ENCODE data around the gene RAI1.

RAI1 gene

DNA sequence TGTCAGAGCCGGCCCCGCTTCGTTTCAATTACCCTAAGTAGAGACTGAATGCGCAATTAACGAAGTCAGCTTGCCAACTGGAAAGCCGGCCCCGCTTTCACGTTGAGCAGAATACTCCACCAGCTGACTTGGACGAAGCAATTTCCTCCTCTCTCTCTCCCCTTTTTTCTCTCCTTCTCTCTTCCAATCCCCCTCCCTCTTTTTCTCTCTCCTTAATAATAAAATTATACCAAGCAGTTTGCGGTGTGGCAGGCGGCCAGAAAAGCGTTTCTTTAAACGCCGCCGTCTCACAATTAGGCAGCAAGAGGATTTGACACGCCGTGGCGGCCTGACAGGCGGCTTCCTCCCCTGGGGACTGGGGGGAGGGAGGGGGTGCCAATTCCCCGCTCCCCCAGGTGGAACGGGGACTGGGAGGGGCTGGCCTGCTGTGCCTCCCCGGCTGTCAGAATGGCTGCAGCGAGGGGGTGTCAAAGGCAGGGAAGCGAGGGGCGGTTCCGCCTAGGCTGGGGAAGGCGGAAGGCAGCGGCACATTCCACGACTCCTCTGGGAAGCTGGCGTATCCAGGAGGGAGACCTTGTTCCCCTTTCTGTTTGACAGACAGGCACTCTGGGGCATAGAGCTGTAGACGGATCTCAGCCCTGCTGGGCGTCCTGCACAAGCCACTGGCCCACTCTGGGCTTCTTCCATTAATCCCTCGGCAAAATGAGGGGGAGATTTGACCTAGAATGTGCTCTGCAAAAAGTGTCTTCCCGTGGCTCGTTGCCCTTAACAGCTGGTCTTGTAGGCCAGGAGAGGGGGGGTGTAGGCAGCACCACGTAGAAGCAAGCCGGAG lies 102.8 kb downstream of the RAI1 start:
- H3K27me3 ChIP-seq: peaks cover 0 to 40% (median 6%) of the 10 kb centered on the region in 11 experiments; a peak in 10 of 22 replicates
- H3K4me1 ChIP-seq: peaks cover 49 to 96% (median 91%) of the 10 kb centered on the region in 10 experiments
- H3K27ac ChIP-seq: peak overlapping the region in 6 of 11 experiments; percentile 15 to 65 (median 52); a peak in 9 of 22 replicates
- peak overlapping the region; percentile 16 to 77 (median 66); a peak in 20 of 22 replicates for H3K9ac ChIP-seq
- no peaks in the 10 kb centered on the region for H3K9me3 ChIP-seq (replicated peaks in 1 of 11)
- peak overlapping the region; percentile 48 to 71 (median 62) for H3K4me3 ChIP-seq
- TF ChIP-seq Cebpa-rat (IDR thresholded peaks at IDR 0.05): no peak
- peak overlapping the region; percentile 95 to 100 (median 100) for H3K4me2 ChIP-seq
- peaks cover 97 to 100% (median 99%) of the 10 kb centered on the region in 11 experiments for H4K20me1 ChIP-seq
- peaks cover 0 to 6% (median 0%) of the 10 kb centered on the region in 11 experiments; a peak in 2 of 22 replicates for H3K36me3 ChIP-seq

DNA sequence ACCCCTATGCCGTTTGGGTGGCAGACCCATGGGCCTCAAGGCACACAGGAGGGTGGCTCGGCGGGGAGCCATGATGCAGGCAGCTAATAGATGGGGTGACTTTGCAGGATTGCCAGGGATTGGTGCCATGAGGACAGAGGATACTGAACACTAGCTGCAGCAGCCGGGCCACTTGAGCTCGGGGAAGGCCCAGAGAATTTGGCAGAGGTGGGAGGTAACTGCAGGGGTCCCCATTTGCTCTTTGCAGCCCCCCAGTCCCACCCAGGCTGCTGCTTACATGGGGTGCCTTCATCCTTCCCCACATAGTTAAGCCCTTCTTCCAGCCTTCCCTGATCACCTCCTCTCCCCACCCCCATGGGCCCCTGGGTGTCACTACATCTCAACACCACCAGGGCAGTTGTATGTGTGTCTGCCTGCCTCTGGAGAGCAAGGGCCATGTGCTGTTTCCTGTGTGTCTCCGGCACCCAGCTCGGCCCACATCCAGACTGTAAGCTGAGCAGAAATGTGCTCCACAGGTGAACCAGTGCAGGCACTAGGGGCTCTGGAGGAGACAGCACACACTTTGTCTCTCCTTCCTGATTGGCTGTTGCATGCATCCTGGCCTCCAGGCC lies 103.5 kb downstream of the RAI1 start:
- peaks cover 49 to 96% (median 93%) of the 10 kb centered on the region in 10 experiments for H3K4me1 ChIP-seq
- peak overlapping the region; percentile 95 to 100 (median 100) for H3K4me2 ChIP-seq

DNA sequence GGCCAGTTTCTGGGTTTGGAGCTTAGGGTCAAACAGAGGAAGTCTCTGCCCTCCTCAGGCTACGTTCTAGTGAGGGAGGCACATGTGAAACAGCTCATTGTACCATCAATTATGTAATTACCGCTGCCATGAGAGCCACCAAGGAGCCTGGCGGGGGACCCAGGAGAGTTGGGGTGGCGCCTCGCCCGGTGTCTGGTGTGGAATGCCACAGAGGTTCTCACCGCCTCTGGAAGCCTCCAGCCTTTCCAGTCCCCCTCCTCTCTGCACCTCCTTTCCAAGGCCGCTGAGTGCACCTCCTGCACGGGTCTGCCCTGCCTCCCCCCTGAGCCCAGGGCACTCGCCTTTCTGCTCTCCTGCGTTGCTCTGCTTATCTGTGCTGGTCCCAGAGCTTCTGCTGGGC lies 104.1 kb downstream of the RAI1 start:
- Histone ChIP-seq H3K27me3 (peaks cover 0 to 39% (median 6%) of the 10 kb centered on the region in 11 experiments; a peak in 10 of 22 replicates), H3K4me1 (peaks cover 46 to 97% (median 94%) of the 10 kb centered on the region in 10 experiments), H3K36me3 (peaks cover 0 to 6% (median 0%) of the 10 kb centered on the region in 11 experiments; a peak in 1 of 22 replicates), H3K4me2 (peak overlapping the region; percentile 95 to 100 (median 100)), H3K4me3 (no peak overlapping the region), H4K20me1 (peaks cover 99 to 100% (median 99%) of the 10 kb centered on the region in 11 experiments), H3K27ac (peak overlapping the region in 1 of 11 experiments; percentile 27; a peak in 1 of 22 replicates), H3K9ac (peak overlapping the region in 4 of 11 experiments; percentile 69 to 77 (median 74); a peak in 8 of 22 replicates), H3K9me3 (replicated peaks in 1 of 11) (no peaks in the 10 kb centered on the region)
- no peak for TF ChIP-seq Cebpa-rat (IDR thresholded peaks at IDR 0.05)

More for the DNA sequence above, 103.5 kb downstream of the RAI1 start:
- Histone ChIP-seq H3K27ac (peak overlapping the region in 3 of 11 experiments; percentile 28 to 61 (median 45); a peak in 4 of 22 replicates), H3K27me3 (peaks cover 0 to 40% (median 6%) of the 10 kb centered on the region in 11 experiments; a peak in 10 of 22 replicates), H3K36me3 (peaks cover 0 to 6% (median 0%) of the 10 kb centered on the region in 11 experiments; a peak in 1 of 22 replicates), H3K9me3 (replicated peaks in 1 of 11) (no peaks in the 10 kb centered on the region), H4K20me1 (peaks cover 97 to 100% (median 99%) of the 10 kb centered on the region in 11 experiments), H3K9ac (peak overlapping the region in 5 of 11 experiments; percentile 69 to 77 (median 73); a peak in 8 of 22 replicates), H3K4me3 (peak overlapping the region in 6 of 10 experiments; percentile 58 to 71 (median 62); a peak in 4 of 20 replicates)
- no peak for TF ChIP-seq Cebpa-rat (IDR thresholded peaks at IDR 0.05)

DNA sequence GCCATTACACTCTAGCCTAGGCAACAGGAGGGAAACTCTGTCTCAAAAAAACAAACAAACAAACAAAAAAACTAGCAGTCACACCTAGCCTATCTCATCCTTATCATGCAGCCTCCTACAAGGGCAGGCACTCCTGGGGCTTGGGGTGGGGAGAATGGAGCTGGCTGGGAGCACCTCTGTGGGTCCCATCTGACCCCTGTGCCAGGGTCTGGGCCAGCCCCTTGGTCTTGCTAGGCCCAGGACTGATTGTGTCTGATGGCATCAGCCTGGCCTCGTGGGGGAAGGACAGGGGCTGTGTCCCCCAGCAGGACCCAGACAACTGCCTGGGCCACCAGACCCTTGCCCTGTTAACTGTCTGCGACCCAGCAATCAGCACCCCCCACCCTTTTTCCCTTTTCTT lies 105.7 kb downstream of the RAI1 start:
- peak overlapping the region in 8 of 11 experiments; percentile 95 to 100 (median 100); a peak in 14 of 22 replicates for H3K4me2 ChIP-seq
- peaks cover 0 to 6% (median 0%) of the 10 kb centered on the region in 11 experiments; a peak in 1 of 22 replicates for H3K36me3 ChIP-seq
- H3K27me3 ChIP-seq: peaks cover 0 to 23% (median 2%) of the 10 kb centered on the region in 11 experiments; a peak in 10 of 22 replicates
- H3K4me3 ChIP-seq: no peak overlapping the region
- peaks cover 99 to 100% (median 99%) of the 10 kb centered on the region in 11 experiments for H4K20me1 ChIP-seq
- peak overlapping the region in 6 of 11 experiments; percentile 16 to 58 (median 34); a peak in 7 of 22 replicates for H3K9ac ChIP-seq
- TF ChIP-seq Cebpa-rat (IDR thresholded peaks at IDR 0.05): no peak
- peak overlapping the region in 2 of 11 experiments; percentile 6 to 14; a peak in 1 of 22 replicates for H3K27ac ChIP-seq
- no peaks in the 10 kb centered on the region for H3K9me3 ChIP-seq (replicated peaks in 1 of 11)
- H3K4me1 ChIP-seq: peaks cover 38 to 97% (median 94%) of the 10 kb centered on the region in 10 experiments

DNA sequence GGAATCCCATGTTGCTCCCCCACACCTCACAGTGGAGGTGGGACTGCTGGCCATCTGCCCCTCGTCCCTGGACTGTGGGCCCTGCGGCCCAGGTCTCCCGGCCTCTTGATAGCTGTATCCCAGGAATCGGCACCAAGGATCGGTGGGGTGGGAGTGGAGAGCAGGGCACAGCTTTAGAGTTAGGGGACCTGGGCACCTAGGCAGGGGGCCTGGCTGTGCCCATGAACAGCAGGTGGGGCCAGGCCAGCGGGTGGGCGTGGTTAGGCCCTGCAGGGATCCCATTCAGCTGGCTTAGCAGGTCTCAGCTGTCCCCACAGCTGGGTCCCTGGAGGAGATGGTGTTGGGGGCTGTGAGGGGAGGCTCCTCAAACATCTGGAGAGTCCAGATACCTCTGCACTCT lies 106.3 kb downstream of the RAI1 start:
- TF ChIP-seq Cebpa-rat (IDR thresholded peaks at IDR 0.05): no peak
- peaks cover 97 to 100% (median 98%) of the 10 kb centered on the region in 11 experiments for H4K20me1 ChIP-seq
- peak overlapping the region in 2 of 11 experiments; percentile 6 to 14; a peak in 1 of 22 replicates for H3K27ac ChIP-seq
- peak overlapping the region in 7 of 11 experiments; percentile 15 to 58 (median 30); a peak in 5 of 22 replicates for H3K9ac ChIP-seq
- peaks cover 38 to 99% (median 94%) of the 10 kb centered on the region in 10 experiments for H3K4me1 ChIP-seq
- H3K9me3 ChIP-seq (replicated peaks in 1 of 11): no peaks in the 10 kb centered on the region
- H3K27me3 ChIP-seq: peaks cover 0 to 18% (median 0%) of the 10 kb centered on the region in 11 experiments; a peak in 7 of 22 replicates
- H3K4me3 ChIP-seq: no peak overlapping the region
- peak overlapping the region in 8 of 11 experiments; percentile 28 to 100 (median 100); a peak in 13 of 22 replicates for H3K4me2 ChIP-seq
- peaks cover 0 to 6% (median 0%) of the 10 kb centered on the region in 11 experiments; a peak in 1 of 22 replicates for H3K36me3 ChIP-seq

DNA sequence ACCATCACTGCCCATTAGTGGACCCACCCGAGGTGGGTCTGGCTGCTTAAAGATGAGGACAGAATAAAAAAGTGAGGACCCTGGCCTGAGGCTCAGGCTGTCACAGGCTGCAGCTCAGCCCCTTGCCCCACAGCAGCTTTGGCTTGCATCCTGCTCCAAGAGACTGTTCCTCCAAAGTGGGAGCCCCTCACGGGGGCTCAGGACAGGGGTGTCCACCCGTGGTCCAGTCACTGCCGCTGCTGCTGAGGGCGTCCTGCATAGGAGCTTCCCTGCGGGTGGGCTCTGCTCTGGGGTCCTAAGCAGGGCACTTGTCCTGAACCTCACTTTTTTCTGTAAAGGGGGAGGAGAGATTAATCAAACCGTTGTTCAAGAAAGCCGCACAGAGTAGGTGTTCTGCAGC lies 107.7 kb downstream of the RAI1 start:
- peaks cover 36 to 98% (median 91%) of the 10 kb centered on the region in 10 experiments for H3K4me1 ChIP-seq
- no peaks in the 10 kb centered on the region for H3K9me3 ChIP-seq (replicated peaks in 1 of 11)
- peaks cover 95 to 100% (median 96%) of the 10 kb centered on the region in 11 experiments for H4K20me1 ChIP-seq
- peaks cover 0 to 6% (median 0%) of the 10 kb centered on the region in 11 experiments; a peak in 2 of 22 replicates for H3K27me3 ChIP-seq
- no peak for TF ChIP-seq Cebpa-rat (IDR thresholded peaks at IDR 0.05)
- peak overlapping the region in 3 of 11 experiments; percentile 1 to 39 (median 23); a peak in 3 of 22 replicates for H3K9ac ChIP-seq
- H3K27ac ChIP-seq: no peak overlapping the region
- peaks cover 4 to 16% (median 10%) of the 10 kb centered on the region in 11 experiments for H3K36me3 ChIP-seq
- no peak overlapping the region for H3K4me3 ChIP-seq
- H3K4me2 ChIP-seq: peak overlapping the region in 3 of 11 experiments; percentile 5 to 98 (median 15); a peak in 5 of 22 replicates

DNA sequence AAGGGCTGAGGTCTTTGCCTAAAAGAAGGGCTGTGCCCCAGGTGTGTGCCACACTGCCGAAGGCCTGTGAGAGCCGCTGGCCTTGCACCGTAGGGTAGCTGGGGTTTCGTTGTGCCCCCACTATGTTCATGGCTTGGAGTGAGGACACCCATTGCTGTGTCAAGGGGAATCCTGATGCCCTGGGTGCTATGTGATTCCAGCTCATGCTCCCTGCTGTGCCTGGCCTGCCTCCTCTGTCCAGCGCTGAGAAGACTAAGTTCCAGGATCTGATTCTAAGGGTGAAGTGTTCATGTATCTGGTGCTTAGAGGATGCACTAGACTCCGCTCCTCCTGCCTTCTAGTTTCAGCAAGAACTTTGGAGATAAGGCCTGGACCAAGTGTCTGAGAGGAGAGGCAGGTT lies 108.2 kb downstream of the RAI1 start:
- Histone ChIP-seq H3K4me2 (peak overlapping the region in 7 of 11 experiments; percentile 15 to 98 (median 77); a peak in 9 of 22 replicates), H3K27ac (no peak overlapping the region), H3K9ac (peak overlapping the region in 4 of 11 experiments; percentile 19 to 39 (median 31); a peak in 1 of 22 replicates), H3K4me3 (no peak overlapping the region), H3K9me3 (replicated peaks in 1 of 11) (no peaks in the 10 kb centered on the region), H3K4me1 (peaks cover 32 to 95% (median 88%) of the 10 kb centered on the region in 10 experiments), H3K36me3 (peaks cover 9 to 21% (median 14%) of the 10 kb centered on the region in 11 experiments), H4K20me1 (peaks cover 95 to 100% (median 96%) of the 10 kb centered on the region in 11 experiments), H3K27me3 (peaks cover 0 to 6% (median 0%) of the 10 kb centered on the region in 11 experiments; a peak in 1 of 22 replicates)
- no peak for TF ChIP-seq Cebpa-rat (IDR thresholded peaks at IDR 0.05)
